Activated gamma-delta T cell treated with anti-CD3 and anti-CD28 coated beads, Interleukin-2, amount 50 U/mL, for 16 hours (primary cell): ENCODE results near the gene ACAT2.
"Not testable (repeated sequence)": the region's sequence is repeated elsewhere in the genome, so short reads cannot be mapped to it uniquely, and the experiment has no call there.

Source experiments
- DNase-seq: peaks from one replicate; pipeline ENCODE4 v3.0.0-alpha.2; 2020; ENCODE audit warnings: low read depth

The ACAT2 gene

GRCh38 chr6:159730332-159730676 is 31.5 kb upstream of the ACAT2 start:
- no peak for DNase-seq

GRCh38 chr6:159732550-159732949 is 29.3 kb upstream of the ACAT2 start:
- not testable (repeated sequence) for DNase-seq

DNA sequence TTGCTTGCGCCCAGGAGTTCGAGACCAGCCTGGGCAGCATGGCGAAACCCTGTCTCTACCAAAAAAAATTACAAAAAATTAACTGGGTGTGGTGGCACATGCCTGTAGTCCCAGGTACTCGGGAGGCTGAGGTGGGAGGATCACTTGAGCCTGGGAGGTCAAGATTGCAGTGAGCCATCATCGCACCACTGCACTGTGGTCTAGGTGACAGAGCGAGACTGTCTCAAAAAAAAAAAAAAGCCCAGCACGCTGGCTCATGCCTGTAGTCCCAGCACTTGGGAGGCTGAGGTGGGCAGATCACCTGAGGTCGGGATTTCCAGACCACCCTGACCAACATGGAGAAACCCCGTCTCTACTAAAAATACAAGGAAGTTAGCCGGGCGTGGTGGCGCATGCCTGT is 28.4 kb upstream of the ACAT2 start:
- DNase-seq, result not testable (repeated sequence)

DNA sequence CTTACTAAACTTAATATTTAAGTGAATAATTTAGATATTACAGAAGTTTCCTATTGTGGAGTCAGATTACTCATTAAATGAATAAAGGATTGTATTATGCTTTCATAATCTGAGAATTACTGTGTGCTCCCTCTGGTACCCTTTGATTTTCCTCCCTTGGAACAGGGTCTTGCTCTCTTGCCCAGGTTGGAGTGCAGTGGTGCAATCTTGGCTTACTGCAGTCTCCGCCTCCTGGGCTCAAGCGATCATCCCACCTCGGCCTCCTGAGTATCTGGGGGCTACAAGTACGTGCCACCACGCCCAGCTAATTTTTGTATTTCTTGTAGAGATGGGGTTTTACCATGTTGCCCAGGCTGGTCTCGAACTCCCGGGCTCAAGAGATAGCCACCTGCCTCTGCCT is 24.9 kb upstream of the ACAT2 start:
- no peak for DNase-seq

GRCh38 chr6:159739341-159739740 is 22.5 kb upstream of the ACAT2 start:
- no peak for DNase-seq

DNA sequence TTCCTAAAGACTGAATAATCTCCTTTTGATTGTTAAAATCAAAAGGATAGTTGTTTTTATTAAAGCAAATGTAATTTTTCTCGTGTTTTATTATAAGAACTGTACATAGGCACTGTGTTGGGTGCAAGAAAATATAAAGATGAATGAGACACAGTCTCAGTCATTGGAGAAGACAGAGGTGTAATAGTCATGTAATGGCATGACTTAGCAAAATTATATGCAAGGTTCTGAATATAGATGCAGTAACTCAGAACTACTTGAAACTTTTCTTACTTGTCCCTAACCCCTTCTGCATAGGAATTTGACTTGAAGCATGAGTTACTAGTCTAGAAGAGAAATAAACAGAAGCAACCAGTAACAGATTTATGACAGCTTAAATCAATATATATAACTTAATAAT is 19.7 kb upstream of the ACAT2 start:
- no peak for DNase-seq

DNA sequence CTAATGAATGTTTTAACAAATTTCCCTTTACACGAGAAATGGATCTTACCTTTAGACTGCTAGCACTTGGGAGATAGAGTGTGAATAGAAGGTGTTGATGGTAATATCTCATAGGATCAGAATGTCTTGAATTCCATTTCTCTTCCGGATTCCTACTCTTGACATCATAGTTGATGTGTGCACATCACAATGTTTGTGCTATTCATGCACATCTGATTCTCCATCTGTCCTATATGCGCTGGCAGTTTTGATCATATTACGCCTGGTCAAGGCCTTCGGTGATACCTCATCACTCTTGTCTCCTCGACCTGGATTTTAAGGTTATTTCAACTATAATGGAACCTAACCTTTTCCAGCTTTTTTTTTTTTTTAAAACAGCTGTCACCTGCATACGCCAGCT is 16.8 kb upstream of the ACAT2 start:
- no peak for DNase-seq

GRCh38 chr6:159746759-159747158 is 15.1 kb upstream of the ACAT2 start:
- no peak for DNase-seq

- not testable (repeated sequence) for DNase-seq
Observed at GRCh38 chr6:159748127-159748526, 13.7 kb upstream of the ACAT2 start.

DNA sequence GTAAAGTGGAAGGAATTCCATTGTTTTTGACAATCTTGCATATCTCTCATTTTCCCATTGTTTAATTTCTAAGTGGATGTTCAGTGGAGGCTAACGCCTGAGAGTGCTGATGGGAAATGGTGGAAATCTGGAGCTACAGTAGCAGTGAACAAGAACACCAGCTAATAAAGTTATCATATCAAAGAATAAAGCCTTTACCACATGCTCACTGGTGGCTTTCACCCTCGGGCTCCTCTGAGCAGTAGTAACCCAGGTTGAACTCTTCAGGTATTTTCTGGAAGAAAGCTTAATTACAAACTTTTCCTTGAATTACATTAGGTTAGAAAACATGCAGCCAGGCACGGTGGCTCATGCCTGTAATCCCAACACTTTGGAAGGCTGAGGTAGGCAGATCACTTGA is 10.4 kb upstream of the ACAT2 start:
- DNase-seq, result no peak

- no peak for DNase-seq
Observed at GRCh38 chr6:159753081-159753872, 8.6 kb upstream of the ACAT2 start.

DNA sequence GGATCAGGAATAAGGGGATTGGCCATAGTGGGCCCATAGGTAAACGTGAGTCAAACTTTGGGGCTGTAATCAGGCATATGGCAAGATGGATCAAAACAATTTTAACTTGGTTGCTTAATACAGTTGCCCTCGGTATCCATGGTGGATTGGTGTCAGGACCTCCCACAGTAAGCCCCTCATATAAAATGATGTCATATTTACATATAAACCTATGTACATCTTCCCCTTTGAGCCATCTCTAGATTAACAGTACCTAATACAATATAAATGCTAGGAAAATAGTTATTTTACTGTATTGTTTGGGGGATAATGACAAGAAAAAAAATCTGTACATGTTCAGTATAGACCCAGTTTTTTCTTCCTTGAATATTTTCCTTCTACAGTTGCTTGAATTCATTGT is 7.4 kb upstream of the ACAT2 start:
- no peak for DNase-seq

- DNase-seq, result no peak
Observed at GRCh38 chr6:159754959-159755914, 6.6 kb upstream of the ACAT2 start.

- no peak for DNase-seq
Observed at GRCh38 chr6:159756508-159756907, 5.3 kb upstream of the ACAT2 start.

GRCh38 chr6:159758031-159759001 is 3.5 kb upstream of the ACAT2 start:
- DNase-seq, result no peak

- DNase-seq, result no peak
Observed at GRCh38 chr6:159759645-159760044, 2.2 kb upstream of the ACAT2 start.

GRCh38 chr6:159760602-159761057 is 1.2 kb upstream of the ACAT2 start:
- DNase-seq, result no peak

- DNase-seq, result no peak
Observed at GRCh38 chr6:159761129-159761872, 544 bp upstream of the ACAT2 start.

DNA sequence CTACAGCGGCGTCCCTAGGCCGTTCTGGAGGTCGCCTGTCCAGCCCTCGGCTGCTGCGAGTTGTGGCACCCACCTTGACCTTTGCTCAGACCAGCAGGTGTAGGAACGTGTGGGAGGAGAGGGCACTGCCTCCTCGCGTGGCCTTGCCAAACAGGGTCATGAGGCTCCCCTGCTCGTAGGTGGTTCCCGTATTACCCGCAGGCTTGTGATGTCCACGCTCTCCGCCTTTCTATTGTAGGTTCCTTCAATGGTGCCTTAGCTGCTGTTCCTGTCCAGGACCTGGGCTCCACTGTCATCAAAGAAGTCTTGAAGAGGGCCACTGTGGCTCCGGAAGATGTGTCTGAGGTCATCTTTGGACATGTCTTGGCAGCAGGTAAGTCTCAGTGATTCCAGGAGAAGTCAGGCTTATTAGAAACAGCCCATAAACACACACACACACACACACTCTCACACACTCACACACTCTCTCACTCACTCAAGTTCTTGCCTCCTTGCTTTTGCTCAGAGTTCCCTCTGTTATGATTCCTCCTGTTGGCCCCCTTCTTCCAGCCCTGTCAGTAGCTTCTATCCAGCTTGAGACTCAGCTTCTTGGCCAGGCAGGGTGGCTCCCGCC is 942 bp downstream of the ACAT2 start:
- DNase-seq, result peak; percentile 4

GRCh38 chr6:159766906-159767305 is 5.1 kb downstream of the ACAT2 start:
- no peak for DNase-seq

DNA sequence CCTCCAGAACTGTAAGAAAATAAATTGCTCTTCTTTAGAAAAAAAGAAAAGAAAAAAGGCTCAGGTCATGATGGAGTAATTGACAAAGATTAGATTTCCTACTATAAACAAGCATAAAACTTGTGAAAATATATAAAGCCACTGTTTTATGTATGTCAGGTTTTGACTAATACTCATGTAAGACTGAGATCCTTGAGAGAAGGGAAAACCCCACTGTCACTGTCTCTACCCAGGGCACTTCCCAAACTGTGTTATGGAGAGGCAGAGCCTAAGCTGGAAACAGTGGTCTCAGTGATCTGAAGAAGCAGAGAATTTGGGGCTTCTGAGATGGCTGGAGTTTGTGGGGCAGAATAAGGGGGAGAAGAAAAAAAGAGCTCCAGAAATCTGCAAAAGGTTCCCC is 7.6 kb downstream of the ACAT2 start:
- no peak for DNase-seq
